Testis (tissue), 2 donors: ENCODE data around the gene TTC39A.

Experiments used
- CTCF ChIP-seq, 3 experiments: fragments of 450-650 bp in 2 of 3; fragments of 200-600 bp in 1 of 3; sonication (generic) in 1 of 3; IDR thresholded peaks; one replicate each; pipeline ENCODE4 v1.5.1; 2016 to 2019; ENCODE audit warnings: antibody characterized with exemption in 3 of 3, mild to moderate bottlenecking in 2 of 3, moderate library complexity in 1 of 3
- POLR2A ChIP-seq: fragments of 450-650 bp; IDR thresholded peaks from one replicate; pipeline ENCODE4 v1.6.1; 2017; ENCODE audit warnings: antibody characterized with exemption, mild to moderate bottlenecking, moderate library complexity

- TF ChIP-seq POLR2A (no peak), CTCF (IDR thresholded peaks at IDR 0.05) (no peak)
These were observed 18.5 kb downstream of the TTC39A start for GRCh38 chr1:51311826-51312225.
